Right kidney (tissue), 1 donor: ENCODE measurements around the gene FOXP1.

ENCODE experiments used
- DNase-seq: peaks from one replicate; pipeline ENCODE4 v3.0.0-alpha.2; 2016

The FOXP1 gene

DNA sequence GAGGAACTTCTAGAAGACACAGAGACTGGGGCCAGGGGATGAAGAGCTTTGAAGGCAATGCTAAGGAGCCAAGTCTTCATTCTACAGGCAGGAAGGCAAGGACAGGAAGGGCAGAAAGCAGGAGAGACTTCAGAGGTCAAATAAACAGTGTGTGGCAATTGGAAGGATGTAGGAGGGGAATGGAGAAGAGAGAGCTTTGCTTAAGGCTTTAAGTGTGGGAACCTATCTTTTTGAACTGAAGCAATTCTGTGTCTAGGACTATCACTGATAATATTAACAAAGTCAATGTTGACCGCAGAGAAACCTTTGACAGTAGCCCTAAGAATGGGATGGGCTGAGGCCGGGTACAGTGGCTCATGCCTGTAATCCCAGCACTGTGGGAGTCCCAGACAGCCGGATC, 325.0 kb downstream of the FOXP1 start:
- no peak for DNase-seq

DNA sequence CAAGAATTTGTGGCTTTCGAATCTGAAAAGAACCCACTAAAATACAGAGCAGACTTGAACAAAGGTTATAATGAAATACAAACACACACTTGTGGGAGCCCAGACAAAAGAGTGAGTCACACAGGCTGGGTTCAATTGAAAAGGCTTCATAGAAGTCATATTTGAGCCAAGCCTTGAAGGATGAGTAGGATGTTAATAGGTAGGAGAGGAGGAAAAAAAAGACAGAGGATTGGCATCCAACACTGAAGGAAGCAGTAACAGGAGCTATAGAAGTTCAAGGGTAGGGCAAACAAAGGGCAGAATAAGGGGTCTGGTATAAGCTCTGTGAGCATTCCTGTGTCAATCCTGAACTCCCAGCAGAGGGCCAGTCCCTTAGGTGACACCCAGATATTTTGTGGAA, 325.4 kb downstream of the FOXP1 start:
- no peak for DNase-seq

DNA sequence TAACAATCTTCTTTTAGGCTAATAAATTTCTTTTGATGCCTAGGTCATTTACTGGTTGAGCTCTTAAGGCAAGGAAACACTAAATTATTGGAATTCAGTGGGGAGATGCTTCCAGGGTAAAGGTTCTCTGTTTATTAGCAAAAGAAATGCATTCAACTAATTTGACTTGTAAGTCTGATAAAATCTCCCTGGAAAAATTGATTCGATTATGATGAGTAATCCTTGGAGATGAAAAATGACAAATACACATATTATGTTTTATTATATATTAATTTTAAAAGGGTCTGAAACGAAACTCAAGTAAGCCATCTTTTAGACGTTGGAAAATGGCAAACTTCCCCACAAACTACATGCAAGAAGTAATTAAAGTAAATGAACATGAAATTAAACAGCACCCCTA, 328.0 kb downstream of the FOXP1 start:
- no peak for DNase-seq

DNA sequence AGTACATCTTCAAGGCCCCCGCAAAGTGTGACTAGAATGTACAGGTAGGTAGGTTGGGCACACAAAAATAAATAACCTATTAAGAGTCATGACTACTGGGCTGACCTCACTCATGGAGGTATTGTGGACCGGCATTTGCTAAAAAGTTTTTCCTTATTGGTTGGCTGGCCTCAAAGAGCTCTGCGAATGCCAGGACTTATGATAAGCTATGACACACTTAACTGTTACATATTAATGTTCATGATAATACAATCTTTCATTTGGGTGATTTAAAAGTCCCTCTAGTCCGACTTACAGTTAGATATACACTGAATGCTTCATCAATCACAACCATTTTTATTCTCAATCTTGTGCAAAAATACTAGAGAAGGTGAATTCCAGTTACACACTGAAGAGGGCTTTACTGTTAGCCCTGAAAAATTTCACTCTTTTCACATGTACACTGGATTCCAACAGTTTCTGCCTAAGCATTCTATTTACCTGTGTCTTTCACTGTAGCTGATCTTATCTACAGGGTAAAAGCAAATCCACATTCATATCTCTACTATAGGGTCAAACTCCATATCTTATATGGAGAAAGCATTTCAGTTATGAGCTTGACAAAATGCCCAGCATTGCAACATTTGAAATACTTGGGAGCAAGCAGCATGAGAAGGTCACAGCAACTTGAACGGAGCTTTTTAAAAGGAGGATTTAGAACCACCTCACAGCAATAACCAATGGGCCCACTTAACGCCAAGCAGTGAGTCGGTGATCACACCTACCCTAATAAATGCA, 329.1 kb downstream of the FOXP1 start:
- no peak for DNase-seq

DNA sequence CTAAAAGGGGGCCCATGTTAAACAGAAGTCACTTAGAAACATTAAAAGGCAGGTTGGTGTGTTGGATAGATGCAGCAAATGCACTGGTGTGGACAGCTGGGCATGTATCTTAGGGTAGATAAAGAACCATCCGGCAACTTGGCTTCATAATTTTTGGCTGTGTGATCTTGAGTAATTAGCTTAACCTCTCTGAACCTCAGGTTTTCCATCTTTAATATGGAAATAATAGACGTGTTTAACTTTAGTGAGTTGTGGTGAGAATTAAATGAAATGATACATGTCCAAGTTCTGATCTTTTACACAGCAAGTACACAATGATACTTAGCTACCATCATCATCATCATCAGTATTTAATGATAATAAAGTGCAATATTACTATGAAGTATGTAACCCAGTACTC, 330.4 kb downstream of the FOXP1 start:
- no peak for DNase-seq

DNA sequence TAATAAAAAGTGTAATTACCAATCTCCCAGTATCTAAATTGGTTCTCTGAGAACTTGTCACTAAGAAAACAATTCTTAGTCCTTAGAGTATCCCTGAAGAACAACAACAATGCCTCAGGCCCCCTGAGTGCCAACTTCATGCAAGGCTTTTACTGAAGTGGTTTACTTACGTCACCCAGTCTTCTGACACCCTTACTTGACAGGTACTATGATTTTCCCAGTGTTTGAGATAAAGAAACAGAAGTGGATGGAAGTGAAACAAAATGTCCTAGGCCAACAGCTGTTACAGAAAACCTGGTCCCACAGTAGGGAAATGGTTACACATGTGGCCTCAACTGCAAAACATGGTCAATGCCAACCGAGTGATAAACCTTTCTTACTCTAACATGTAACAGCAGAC, 331.1 kb downstream of the FOXP1 start:
- no peak for DNase-seq

DNA sequence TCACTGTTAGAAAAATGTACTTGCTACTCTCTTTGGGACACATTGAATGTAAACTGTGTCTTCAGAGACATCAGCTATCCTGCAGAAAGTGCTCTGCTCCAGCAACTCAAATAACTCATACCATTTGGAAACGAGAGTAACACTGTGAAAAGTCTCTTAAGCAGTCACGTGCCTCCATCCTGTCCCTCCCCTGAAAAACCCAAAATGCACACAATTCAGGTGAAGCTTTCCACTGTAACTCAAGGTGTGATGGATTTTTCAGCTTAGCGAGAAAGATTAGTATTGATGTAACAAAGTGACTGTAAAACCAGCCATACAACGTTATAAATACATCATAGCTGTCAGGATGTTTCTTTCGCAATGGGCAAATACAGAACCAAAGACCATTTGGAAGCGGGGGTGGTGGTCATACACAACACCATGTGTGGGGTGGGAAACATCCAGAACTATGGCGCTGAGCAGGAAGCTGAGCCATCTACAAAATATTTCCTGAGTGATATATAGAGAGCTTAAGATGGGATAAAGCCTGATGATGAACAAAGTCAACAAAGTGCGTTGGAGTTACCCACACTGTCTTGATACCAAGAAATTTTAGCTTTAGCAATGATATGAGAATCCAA, 332.3 kb downstream of the FOXP1 start:
- DNase-seq = no peak

DNA sequence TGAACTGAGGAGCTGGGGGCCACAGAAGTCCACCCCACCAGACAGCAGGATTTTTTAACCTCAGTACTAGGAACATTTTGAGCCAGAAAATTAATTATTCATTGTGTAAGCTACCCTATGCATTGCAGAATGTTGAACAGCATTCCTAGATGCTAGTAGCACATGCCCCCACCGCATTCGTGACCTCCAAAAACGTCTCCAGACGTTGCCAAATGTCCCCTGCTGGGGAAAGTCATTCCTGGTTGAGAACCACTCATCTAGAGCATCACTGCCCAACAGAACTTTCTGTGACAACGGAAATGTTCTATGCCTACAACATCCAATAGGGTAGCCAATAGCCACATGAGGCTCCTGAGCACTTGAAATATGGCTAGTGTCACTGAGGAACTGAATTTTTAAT, 333.5 kb downstream of the FOXP1 start:
- DNase-seq = no peak

DNA sequence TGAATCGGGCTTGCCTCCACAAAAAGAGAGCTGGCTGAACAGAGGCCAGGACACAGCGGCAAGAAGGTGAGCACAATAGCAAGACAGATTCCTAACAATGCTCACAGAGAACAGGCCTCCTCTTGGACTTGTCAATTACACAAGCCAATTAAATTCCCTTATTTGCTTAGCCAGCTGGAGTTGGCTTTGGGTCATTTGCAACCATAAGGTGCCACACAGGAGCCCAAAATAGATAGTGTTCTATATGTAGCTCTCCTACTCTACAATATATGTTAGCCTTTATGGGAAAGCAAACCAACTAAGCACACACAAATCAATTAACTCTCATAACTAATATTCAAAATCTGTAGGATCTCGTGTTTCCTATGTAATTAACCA, 335.6 kb downstream of the FOXP1 start:
- no peak for DNase-seq

DNA sequence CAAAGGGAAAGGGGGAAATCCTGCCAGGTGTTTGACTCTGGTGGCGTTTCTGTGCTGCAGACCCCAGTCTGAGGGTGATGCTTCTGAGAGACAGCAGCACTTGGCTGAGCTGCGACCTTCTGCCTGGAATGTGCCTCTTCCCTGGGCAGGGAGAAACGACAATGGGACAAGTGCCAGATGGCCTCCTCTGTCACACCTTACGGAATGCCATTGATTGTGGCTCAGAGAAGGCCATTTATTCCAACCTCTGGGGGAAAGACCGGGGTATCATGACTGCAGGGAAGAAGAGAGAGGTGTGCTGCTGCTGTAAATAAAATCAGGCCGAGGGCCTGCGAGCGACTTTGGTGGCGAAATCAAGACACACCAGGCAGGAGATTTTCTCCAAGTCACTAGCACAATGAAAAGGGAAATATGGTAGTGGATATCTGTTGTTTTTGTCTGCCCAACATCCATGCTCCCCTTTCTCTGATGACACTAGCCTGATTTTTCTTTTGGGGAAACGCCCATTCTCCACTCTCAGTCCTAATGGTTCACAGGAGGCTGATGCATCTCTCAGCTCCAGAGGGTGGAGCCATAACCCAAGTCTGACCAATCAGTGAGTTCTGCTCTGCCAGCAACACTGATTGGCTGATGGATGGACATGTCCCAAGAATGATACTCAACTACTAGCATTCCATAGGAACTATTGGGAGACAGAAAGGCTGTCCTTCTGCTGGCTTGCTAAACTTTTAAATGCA, 336.1 kb downstream of the FOXP1 start:
- DNase-seq = no peak

DNA sequence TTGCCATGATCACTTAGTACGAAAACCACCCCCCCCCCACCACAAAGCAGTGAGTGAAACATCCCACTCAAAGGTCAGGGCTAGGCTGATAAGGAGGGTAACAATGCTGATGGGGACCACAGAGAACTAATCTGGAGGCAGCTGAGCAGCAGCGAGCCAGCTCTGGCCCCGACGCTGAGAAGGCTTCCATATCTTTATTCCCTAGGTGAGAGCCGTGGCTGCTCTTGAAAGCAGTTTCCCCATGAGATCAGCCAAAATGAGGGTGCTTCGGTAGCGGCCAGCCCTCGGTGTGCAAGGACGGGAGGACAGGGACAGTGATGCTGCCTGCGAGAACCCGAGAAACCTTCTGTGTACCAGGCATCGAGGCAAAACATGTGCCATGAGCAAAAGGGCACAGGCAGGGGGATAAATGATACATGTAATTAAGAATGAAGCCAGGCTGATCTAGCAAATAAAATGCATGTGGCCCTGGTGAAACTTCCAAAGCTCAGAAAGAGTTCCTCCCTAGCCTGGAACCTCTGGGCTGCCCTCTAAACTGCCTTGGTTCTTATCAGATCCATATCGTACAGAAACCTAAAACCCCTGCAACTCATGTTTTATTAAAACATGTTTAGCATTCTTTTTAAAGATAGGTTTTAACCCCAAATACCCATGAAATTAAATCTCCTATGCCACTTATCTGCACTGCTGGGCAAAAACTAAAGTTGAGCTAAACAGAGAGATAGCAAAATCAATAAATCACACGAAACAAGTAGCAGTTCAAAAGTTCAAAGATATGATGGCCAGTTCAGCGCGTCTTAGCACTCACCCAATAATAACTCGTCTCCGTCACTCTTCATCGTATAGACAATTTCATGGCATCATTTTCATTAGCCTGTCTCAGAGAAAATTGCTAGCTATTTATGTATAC, 337.3 kb downstream of the FOXP1 start:
- peak; percentile 50 for DNase-seq

DNA sequence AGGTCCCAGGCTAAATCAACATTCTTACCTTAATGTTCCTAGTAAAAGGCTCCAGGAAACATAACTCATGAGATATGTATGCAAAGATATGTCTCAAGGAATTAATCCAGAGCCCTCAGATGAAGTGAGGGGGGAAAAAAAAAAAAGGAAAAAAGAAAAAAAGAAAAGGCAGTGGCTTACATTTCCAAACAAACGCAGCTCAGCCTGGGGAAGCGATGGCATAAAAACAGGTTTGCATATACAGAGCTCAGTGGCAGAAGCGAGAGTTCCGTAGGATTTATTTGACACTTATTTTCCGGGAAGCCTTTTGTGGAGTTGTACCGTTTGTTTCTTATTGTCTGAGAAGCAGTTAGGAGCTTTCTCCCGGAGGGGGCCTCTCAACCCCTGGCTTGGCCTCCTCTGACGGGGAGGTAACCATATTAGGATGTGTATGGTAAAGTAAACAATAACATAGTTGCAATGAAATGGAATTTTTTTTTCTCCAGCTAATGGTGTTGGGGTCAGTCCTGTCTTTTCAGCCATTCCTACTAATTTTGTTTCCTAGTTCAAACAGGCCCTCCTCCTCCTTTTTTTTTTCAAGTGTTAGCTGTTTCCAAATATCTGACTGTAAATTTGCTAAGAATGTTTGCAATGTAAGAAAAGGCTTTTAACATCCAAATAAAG, 338.6 kb downstream of the FOXP1 start:
- DNase-seq = no peak

DNA sequence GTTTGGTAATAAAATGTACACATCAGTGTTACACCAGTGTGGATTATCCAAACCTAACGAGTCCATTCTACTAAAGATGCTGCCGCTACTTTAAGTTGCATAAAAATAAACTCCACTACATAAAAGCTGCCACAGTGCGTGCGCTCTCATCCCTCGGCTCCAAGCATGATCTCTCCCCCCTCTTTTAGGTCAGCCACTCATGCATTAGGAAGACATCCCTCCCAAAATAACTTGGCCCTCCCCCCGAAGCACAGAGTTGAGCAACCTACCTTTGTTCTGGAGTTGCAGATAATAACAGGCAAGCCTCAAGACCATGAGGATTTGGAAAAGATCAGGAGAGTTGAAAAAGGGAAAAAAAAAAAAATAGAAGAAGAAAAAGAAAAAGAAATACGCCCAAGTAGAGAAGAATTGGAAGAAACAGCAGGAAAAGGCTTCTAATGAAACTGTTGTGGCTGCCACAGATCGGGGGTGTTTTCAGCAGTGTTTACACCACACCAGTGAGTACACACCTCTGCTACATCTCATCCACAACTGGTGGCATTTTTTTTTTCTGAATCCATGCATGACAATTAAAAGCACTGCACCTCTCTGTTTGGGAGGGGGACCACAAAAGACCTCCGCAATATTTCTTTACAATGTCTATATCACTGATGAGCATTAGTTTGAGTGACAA, 339.2 kb downstream of the FOXP1 start:
- no peak for DNase-seq

DNA sequence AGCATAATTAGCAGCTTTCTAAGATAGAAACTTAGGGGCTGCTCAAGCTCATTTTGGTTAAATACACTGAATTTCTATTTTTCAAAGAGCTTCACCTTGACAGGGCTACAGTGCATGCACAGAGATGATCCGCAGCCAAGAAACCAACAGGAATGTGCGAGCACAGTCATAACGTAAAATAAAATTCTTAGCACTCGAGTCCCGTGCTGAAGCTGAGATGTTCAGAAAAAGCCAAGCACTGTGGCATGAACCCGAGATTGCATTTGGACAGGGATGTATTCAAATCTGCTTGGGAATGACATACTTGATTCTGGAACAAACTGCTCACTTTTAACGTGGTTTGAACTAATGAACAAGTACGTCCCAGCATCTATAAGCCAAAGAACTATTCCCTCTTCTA, 340.3 kb downstream of the FOXP1 start:
- no peak for DNase-seq

DNA sequence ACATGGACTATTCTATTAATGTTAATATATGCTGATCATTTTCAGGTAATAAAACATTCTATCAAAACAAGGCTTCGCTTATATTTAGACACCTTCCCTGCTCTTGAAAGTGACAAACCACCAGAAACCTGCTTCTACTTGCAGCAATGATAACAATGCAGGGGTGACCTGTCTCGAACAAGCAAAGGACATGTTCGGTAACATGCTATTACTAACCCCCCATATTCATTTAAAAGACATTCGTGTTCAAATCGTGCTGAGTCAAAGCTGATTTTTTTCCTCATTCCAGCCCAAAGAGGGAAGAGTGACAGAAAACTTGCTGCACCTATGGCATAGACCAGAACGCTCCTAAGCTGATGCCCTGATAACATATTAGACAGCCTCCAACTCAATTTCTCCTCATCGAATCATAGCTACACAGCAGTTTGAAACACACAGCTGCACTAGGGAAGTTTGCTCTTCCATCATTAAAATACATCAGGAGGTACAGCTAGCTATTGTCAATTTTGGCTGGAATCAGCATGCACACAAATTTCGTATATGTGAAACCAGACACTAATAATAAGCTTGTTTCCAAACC, 341.5 kb downstream of the FOXP1 start:
- no peak for DNase-seq

DNA sequence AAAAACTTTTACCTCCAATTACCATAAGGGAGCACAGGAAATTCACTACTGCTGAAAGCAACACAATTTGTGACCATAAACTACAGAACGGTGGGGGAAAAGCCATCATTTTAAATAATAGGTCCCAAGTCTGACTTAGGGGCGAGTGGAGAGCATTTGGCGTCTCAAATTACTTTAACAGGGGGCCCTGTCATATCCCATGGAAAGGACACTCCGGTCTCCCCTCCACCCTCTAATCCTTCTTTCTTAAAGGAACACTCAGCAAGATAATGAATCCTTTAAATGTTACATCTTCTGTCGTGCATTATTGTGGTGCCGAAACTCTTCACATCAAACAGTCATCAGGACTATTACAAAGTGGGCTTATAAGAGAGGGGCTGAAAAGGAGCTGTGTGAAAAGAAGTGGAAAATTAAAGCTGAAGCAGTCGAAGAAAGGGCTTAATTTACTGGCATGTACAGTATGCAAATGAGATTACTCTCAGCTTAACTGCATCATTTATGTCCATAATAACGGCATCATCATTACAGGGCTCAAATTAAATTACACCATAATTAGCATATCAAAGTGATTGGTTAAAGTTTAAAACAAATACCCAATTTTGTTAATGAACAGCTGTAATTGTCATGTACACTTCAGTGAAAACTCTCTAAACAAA, 342.2 kb downstream of the FOXP1 start:
- no peak for DNase-seq

DNA sequence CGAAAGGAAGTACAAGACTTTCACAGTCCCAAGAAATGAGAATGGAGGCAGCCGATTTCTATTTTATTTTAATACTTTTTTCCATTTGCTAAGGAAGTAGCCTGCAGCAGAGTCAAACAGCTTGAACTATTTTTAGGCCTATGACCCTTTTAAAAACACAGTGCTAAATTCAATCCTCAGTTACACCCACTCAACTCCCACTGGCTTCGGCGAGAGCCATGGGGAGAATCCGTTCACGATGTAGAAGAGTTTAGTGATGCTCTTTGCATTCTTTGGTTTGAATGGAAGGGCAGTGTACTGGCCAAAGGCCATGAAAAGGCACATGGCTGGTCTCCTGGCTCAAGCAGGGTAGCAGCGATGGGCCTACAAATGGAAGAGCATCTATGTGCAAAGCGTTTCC, 343.5 kb downstream of the FOXP1 start:
- DNase-seq = no peak

DNA sequence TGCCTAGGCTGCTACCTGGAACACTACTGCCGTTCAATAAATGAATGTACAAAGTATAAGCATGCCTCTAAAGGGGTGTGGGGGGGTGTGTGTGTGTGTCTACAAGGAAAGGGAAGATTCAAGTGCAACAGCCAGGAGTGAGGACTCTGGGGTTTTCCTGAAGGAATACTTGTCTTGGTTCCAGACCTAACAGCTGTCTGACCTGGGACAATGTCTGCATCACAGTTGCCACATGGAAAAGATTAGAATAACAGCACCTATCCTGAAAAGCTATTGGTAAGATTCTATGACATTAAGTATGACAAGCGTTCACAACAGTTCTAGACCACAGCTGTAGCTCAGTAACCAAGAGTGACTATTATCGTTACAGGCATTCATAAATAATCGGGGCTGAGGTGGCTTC, 345.2 kb downstream of the FOXP1 start:
- DNase-seq = no peak

DNA sequence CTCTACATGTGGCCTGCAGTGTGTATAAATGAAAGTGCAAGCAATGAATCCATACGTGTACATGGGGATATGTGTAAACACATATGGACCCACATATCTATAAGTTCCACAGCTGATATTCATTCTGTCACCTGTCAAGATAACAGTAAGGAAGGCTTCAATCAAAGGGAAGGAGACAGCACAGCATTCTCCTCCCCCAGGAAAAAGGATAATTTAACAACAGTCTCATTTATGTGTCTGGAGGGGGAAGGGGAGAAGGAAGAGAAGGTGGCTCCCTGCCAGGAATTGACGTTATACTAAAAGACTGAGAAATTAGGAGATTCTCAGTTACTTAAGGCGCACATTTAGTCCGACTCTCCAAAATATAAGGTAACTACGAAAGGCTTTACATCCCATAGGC, 345.9 kb downstream of the FOXP1 start:
- DNase-seq = no peak

DNA sequence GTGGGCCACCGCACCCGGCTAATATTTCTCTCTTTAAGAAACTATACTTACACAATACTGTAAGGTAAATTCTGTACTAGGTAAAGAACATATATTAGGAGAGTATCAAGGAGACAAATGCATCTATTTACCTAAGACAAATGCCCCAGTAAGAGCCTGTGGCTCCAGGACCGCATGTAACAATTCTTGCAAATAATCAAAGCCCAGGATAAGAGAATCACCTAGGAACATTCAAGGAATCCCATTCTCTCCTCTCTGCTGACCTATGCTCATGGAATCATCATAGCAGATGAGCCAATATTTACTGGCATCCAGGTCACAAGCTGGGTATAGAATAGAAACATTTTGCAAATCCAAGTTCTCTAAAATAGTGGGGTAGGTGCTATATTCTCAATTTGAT, 347.7 kb downstream of the FOXP1 start:
- no peak for DNase-seq

DNA sequence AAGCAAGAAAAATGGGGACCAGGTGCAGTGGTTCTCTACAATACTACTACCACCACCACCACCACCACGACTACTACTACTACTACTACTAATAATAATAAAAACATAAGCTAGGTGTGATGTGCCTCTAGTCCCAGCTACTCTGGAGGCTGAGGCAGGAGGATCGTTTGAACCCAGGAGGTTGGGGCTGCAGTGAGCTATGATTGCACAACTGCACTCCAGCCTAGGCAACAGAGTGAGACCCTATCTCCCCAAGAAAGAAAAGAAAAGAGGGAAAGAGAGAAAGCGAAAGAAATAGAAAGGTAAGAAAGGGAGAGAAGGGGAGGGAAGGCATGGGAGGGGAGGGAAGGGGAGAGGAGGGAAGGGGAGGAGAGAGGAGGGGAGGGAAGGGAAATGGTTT, 350.6 kb downstream of the FOXP1 start:
- no peak for DNase-seq
